ENCODE data around the gene AARS2. TPM values are rescaled to one million over a fixed set of nuclear protein-coding genes. Genes with fewer than 3 reads are reported as not detected.

AARS2 gene
- total and polyA plus RNA-seq, 10 of the 15 experiments (the other 5 are each of a cell fraction or from before 2014, with no cell fraction given) = 0.71 to 18.3 (median 12.7) TPM

DNA sequence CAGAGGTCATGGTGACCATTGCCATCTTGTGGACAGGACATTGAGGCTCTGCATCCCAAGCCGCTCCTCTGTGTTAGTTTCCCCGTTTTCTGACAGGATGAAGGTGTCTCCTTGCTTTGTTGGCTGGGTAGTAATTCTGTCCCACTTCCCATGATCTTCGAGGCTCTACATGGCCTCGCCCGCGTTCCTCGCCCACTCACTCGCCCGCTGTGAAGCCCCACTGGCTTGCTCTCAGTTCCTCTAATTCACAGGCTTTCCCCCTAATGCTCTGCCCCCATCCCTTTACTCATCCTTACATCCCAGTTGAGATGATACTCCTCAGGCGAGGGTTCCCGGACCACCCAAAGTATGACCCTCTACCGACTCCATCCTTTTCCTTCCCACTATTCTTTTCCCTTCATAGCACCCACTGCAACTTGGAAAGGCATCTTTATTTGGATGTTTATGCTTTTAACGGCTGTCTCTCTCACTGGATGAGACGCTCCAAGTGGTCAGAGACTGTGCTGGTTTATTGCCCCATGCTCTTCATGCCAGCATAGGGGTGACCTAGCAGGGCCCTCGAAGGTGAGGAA, 55.3 kb downstream of the AARS2 start (continued):
- TF ChIP-seq BRCA1 (IDR thresholded peaks at IDR 0.05; ENCODE audit: low read depth, low read length) (no peak), CREB1 (IDR thresholded peaks at IDR 0.05; ENCODE audit: low read depth) (no peak), SMARCA5 (IDR thresholded peaks at IDR 0.05) (no peak), POLR2AphosphoS2 (IDR thresholded peaks at IDR 0.05; ENCODE audit: low read depth, low read length) (peak; percentile 98; the same call in 1 of the 2 replicates), ATF7 (IDR thresholded peaks at IDR 0.05; ENCODE audit: low read depth) (peak; percentile 75), HCFC1 (IDR thresholded peaks at IDR 0.05; ENCODE audit: low read length) (no peak), IKZF1 (conservative IDR thresholded peaks at IDR 0.05) (peak; percentile 97), YBX1 (IDR thresholded peaks at IDR 0.05) (no peak), TCF12 (IDR thresholded peaks at IDR 0.05; ENCODE audit: low read depth, low read length) (peak; percentile 48; the same call in 1 of the 2 replicates), TBL1XR1 (IDR thresholded peaks at IDR 0.05; ENCODE audit: low read depth, low read length) (0 out of 2 replicates have a peak, but pooled peaks have one; percentile 39), JUNB (IDR thresholded peaks at IDR 0.05) (no peak), NFXL1 (IDR thresholded peaks at IDR 0.05; ENCODE audit: borderline replicate concordance) (no peak), CHD1 (IDR thresholded peaks at IDR 0.05; ENCODE audit: low read depth, low read length) (peak; percentile 83; the same call in 1 of the 2 replicates), REST (IDR thresholded peaks at IDR 0.05; ENCODE audit: low read depth, low read length) (0 out of 2 replicates have a peak, but pooled peaks have one; percentile 4)
- TF ChIP-seq, protein P1, sequence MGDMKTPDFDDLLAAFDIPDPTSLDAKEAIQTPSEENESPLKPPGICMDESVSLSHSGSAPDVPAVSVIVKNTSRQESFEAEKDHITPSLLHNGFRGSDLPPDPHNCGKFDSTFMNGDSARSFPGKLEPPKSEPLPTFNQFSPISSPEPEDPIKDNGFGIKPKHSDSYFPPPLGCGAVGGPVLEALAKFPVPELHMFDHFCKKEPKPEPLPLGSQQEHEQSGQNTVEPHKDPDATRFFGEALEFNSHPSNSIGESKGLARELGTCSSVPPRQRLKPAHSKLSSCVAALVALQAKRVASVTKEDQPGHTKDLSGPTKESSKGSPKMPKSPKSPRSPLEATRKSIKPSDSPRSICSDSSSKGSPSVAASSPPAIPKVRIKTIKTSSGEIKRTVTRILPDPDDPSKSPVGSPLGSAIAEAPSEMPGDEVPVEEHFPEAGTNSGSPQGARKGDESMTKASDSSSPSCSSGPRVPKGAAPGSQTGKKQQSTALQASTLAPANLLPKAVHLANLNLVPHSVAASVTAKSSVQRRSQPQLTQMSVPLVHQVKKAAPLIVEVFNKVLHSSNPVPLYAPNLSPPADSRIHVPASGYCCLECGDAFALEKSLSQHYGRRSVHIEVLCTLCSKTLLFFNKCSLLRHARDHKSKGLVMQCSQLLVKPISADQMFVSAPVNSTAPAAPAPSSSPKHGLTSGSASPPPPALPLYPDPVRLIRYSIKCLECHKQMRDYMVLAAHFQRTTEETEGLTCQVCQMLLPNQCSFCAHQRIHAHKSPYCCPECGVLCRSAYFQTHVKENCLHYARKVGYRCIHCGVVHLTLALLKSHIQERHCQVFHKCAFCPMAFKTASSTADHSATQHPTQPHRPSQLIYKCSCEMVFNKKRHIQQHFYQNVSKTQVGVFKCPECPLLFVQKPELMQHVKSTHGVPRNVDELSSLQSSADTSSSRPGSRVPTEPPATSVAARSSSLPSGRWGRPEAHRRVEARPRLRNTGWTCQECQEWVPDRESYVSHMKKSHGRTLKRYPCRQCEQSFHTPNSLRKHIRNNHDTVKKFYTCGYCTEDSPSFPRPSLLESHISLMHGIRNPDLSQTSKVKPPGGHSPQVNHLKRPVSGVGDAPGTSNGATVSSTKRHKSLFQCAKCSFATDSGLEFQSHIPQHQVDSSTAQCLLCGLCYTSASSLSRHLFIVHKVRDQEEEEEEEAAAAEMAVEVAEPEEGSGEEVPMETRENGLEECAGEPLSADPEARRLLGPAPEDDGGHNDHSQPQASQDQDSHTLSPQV (IDR thresholded peaks at IDR 0.05) = no peak
- TF ChIP-seq, protein P2, sequence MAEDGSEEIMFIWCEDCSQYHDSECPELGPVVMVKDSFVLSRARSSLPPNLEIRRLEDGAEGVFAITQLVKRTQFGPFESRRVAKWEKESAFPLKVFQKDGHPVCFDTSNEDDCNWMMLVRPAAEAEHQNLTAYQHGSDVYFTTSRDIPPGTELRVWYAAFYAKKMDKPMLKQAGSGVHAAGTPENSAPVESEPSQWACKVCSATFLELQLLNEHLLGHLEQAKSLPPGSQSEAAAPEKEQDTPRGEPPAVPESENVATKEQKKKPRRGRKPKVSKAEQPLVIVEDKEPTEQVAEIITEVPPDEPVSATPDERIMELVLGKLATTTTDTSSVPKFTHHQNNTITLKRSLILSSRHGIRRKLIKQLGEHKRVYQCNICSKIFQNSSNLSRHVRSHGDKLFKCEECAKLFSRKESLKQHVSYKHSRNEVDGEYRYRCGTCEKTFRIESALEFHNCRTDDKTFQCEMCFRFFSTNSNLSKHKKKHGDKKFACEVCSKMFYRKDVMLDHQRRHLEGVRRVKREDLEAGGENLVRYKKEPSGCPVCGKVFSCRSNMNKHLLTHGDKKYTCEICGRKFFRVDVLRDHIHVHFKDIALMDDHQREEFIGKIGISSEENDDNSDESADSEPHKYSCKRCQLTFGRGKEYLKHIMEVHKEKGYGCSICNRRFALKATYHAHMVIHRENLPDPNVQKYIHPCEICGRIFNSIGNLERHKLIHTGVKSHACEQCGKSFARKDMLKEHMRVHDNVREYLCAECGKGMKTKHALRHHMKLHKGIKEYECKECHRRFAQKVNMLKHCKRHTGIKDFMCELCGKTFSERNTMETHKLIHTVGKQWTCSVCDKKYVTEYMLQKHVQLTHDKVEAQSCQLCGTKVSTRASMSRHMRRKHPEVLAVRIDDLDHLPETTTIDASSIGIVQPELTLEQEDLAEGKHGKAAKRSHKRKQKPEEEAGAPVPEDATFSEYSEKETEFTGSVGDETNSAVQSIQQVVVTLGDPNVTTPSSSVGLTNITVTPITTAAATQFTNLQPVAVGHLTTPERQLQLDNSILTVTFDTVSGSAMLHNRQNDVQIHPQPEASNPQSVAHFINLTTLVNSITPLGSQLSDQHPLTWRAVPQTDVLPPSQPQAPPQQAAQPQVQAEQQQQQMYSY (CRISPR knock-in tag; IDR thresholded peaks at IDR 0.05) = no peak
- TF ChIP-seq, protein P3, sequence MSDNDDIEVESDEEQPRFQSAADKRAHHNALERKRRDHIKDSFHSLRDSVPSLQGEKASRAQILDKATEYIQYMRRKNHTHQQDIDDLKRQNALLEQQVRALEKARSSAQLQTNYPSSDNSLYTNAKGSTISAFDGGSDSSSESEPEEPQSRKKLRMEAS (IDR thresholded peaks at IDR 0.05; ENCODE audit: low read depth, low read length) = no peak
